Endodermal cell (in vitro differentiated cells): ENCODE data around the gene FAM217B. TPM values are rescaled to one million over a fixed set of nuclear protein-coding genes. Genes with fewer than 3 reads are reported as not detected.

Experiments
- DNase-seq: peaks from one replicate; pipeline ENCODE4 v3.0.0-alpha.2; 2017
- H3K27ac ChIP-seq: 2 replicates; pipeline ENCODE4 v1.5.1; 2013; ENCODE audit warnings: mild to moderate bottlenecking, low read depth, low read length, moderate library complexity
- H3K27me3 ChIP-seq: 2 replicates; pipeline ENCODE4 v1.6.1; 2013; ENCODE audit warnings: mild to moderate bottlenecking, low read length, moderate library complexity; ENCODE audit not compliant: insufficient read depth, control insufficient read depth, poor library complexity, severe bottlenecking
- H3K36me3 ChIP-seq: 2 replicates; pipeline ENCODE4 v1.7.0; 2013; ENCODE audit warnings: mild to moderate bottlenecking, low read length, moderate library complexity; ENCODE audit not compliant: control insufficient read depth, insufficient read depth
- H3K4me1 ChIP-seq: one replicate; pipeline ENCODE4 v1.7.0; 2013; ENCODE audit warnings: low read length; ENCODE audit not compliant: control insufficient read depth, insufficient read depth
- H3K4me3 ChIP-seq: 2 replicates; pipeline ENCODE4 v1.5.1; 2013; ENCODE audit warnings: mild to moderate bottlenecking, low read length, moderate library complexity
- H3K9ac ChIP-seq: 2 replicates; pipeline ENCODE4 v1.6.1; 2013; ENCODE audit warnings: mild to moderate bottlenecking, low read length, moderate library complexity; ENCODE audit not compliant: poor library complexity, severe bottlenecking; ENCODE audit errors: extremely low read depth
- H3K9me3 ChIP-seq: 2 replicates; pipeline ENCODE4 v1.6.1; 2013; ENCODE audit warnings: mild to moderate bottlenecking, low read length, moderate library complexity; ENCODE audit not compliant: control insufficient read depth
- H3K27ac Mint-ChIP-seq: 2 replicates; pipeline ENCODE4 v1.8.0; 2020; ENCODE audit warnings: mixed read lengths
- H3K27me3 Mint-ChIP-seq: 2 replicates; pipeline ENCODE4 v1.8.0; 2021; ENCODE audit warnings: mild to moderate bottlenecking, mixed read lengths; ENCODE audit not compliant: insufficient read depth
- H3K36me3 Mint-ChIP-seq: 2 replicates; pipeline ENCODE4 v1.8.0; 2020; ENCODE audit warnings: low read depth, mixed read lengths
- H3K4me1 Mint-ChIP-seq: 2 replicates; pipeline ENCODE4 v1.8.0; 2020; ENCODE audit warnings: mixed read lengths
- H3K4me3 Mint-ChIP-seq: 2 replicates; pipeline ENCODE4 v1.8.0; 2020; ENCODE audit warnings: mild to moderate bottlenecking, moderate library complexity, mixed read lengths
- H3K9me3 Mint-ChIP-seq: 2 replicates; pipeline ENCODE4 v1.8.0; 2020; ENCODE audit warnings: mild to moderate bottlenecking, mixed read lengths
- CTCF ChIP-seq: fragments of 200-600 bp; sonication (generic); conservative IDR thresholded peaks from 2 replicates; pipeline ENCODE4 v1.5.0; 2021; ENCODE audit warnings: antibody characterized with exemption, mild to moderate bottlenecking
- WGBS, 2 experiments: methylation state at CpG; one replicate each; pipeline versions ENCODE4 v1.1.5 to v1.1.7; 2013; ENCODE audit warnings: missing lambda C conversion rate in 2 of 2, mixed read lengths in 1 of 2; ENCODE audit not compliant: insufficient coverage in 1 of 2, insufficient read length in 1 of 2; 5-methylcytosine and 5-hydroxymethylcytosine counted together
- total RNA-seq, 2 donors: library from RNA; stranded (reverse); fragmentation: NEBNext Ultra II Directional in 1 of 2; extraction: Animal tissue kit (Norgen Biotek cat#: 25700) in 1 of 2; gene quantifications; 2 replicates in 1 of 2; 3 replicates in 1 of 2; pipeline ENCODE4 v1.2.1, GENCODE V29; 2021

The FAM217B gene
- total RNA-seq, 2 donors from 2014 or later: 24.4 to 25.1 TPM

- Histone ChIP-seq H3K36me3 (no peaks in the 10 kb centered on the region), H3K4me1 (no peaks in the 10 kb centered on the region), H3K27ac (no peak overlapping the region), H3K4me3 (no peak overlapping the region), H3K27me3 (no peaks in the 10 kb centered on the region), H3K9me3 (no peaks in the 10 kb centered on the region), H3K9ac (no peak overlapping the region)
- Mint-ChIP-seq H3K9me3 (peaks cover 3% of the 10 kb centered on the region), H3K4me1 (peaks cover 2% of the 10 kb centered on the region), H3K36me3 (no peaks in the 10 kb centered on the region), H3K27ac (no peak overlapping the region), H3K4me3 (no peak overlapping the region), H3K27me3 (peaks cover 29% of the 10 kb centered on the region)
- no peak for DNase-seq
- no peak for TF ChIP-seq CTCF
- WGBS, 2 experiments: 64 to 76% methylated on average over 6 to 9 of the region's 9 CpGs
These were observed 8.5 kb upstream of the FAM217B start for GRCh38 chr20:59931511-59932312.

- Histone ChIP-seq H3K4me1 (no peaks in the 10 kb centered on the region), H3K27me3 (no peaks in the 10 kb centered on the region), H3K9ac (no peak overlapping the region), H3K36me3 (no peaks in the 10 kb centered on the region), H3K4me3 (no peak overlapping the region), H3K9me3 (no peaks in the 10 kb centered on the region), H3K27ac (no peak overlapping the region)
- Mint-ChIP-seq H3K36me3 (no peaks in the 10 kb centered on the region), H3K4me3 (no peak overlapping the region), H3K9me3 (peaks cover 3% of the 10 kb centered on the region), H3K4me1 (peaks cover 3% of the 10 kb centered on the region), H3K27ac (no peak overlapping the region), H3K27me3 (peaks cover 30% of the 10 kb centered on the region)
- no peak for TF ChIP-seq CTCF
- no peak for DNase-seq
- 96 to 97% methylated on average over 45 to 72 of the region's 72 CpGs for WGBS, 2 experiments
These were observed 7.4 kb upstream of the FAM217B start for GRCh38 chr20:59932616-59933295.

DNA sequence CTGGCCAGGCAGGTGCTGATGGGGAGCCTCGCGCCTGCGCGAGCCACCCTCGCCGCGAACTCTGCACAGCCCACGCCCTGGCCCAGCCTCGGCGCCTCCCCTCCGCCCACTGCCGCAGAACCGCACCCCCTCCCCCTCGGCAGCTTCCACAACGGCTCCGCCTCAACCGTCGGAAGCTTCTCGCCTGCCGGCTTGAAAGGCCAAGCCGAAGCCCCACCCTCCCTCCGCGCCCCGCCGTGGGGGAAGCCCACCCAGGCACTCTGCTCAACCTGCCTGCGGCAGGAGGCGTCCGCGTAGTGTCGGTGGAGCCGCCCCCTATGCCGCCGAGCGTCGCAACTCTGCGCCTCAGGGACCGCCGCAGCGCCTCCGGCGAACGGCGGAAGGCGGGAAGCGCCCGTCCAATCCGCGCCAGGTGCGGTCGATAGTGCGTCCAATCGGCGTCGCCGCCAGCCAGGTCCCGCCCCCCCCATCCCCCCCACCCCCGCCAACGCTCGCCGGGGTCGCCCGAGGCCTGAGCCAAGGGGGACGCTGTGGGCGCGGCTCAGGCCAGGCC is 6.8 kb upstream of the FAM217B start, which contains the start of gene SYCP2:
TSS of gene SYCP2 (minus strand) at position 342 of the 553 bp plus-strand sequence. CDS start 11,224 bp downstream, outside the sequence.
- no peak for TF ChIP-seq CTCF
- Histone ChIP-seq H3K4me3 (peak within 1 kb of the TSS; percentile 74), H3K9ac (no peak within 1 kb of the TSS), H3K36me3 (no peaks in the 10 kb centered on the region), H3K4me1 (no peaks in the 10 kb centered on the region), H3K27me3 (peaks cover 2% of the 10 kb centered on the region), H3K27ac (no peak within 1 kb of the TSS), H3K9me3 (no peaks in the 10 kb centered on the region)
- H3K27me3 Mint-ChIP-seq: peaks cover 36% of the 10 kb centered on the region
- WGBS, 2 experiments: 84 to 97% methylated on average over 20 to 53 of the region's 65 CpGs
- peaks cover 3% of the 10 kb centered on the region for H3K36me3 Mint-ChIP-seq
- DNase-seq: no peak
- H3K27ac Mint-ChIP-seq: no peak within 1 kb of the TSS
- peaks cover 5% of the 10 kb centered on the region for H3K9me3 Mint-ChIP-seq
- peak within 1 kb of the TSS; percentile 46 for H3K4me3 Mint-ChIP-seq
- peaks cover 3% of the 10 kb centered on the region for H3K4me1 Mint-ChIP-seq
